ENCODE results near the gene DHRS3. TPM values are rescaled to one million over a fixed set of nuclear protein-coding genes. Genes with fewer than 3 reads are reported as not detected.

DHRS3 gene
- total RNA-seq, 1 experiment from 2014 or later: 87.0 TPM

DNA sequence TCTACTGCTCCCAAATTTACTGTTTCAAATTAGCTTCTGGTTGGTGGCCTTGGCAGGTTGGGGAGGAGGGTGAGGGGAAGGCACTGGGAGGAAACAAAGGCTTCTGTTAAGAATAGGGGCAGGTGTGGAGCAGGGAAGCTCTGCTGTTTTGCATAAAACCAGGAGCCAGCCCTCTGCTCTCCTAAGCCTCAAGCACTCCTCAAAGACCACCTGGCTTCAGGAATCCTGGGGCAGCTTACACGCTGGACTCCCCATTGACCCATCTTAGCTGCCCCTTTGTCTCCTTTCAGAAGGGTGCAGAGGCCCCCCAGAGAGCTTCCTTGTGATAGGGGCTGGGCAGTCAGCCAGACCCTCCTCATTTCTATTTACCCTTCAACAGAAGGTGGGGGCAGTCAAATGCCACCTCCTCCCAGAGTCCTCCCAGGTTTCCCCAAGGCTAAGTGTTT, 11.5 kb upstream of the DHRS3 start:
- H3K36me3 ChIP-seq (ENCODE audit: control insufficient read depth in 1 of 2, insufficient read depth in 2 of 2, low read length in 2 of 2): no peaks in the 10 kb centered on the region
- H3K27ac ChIP-seq (ENCODE audit: low read depth, low read length): no peak overlapping the region
- no peaks in the 10 kb centered on the region for H3K4me1 ChIP-seq (ENCODE audit: control insufficient read depth in 1 of 2, insufficient read depth in 2 of 2, low read length in 2 of 2)
- ATAC-seq (no peak), DNase-seq (ENCODE audit: low read depth, low spot score) (no peak)
- H2AFZ ChIP-seq (ENCODE audit: low read depth, low read length, poor library complexity, severe bottlenecking): no peak overlapping the region
- H4K20me1 ChIP-seq (ENCODE audit: insufficient read depth): no peaks in the 10 kb centered on the region
- no peak overlapping the region for H3K4me3 ChIP-seq (replicated peaks in 1 of 2; ENCODE audit: low read depth in 1 of 2, low read length in 2 of 2)
- H3K9me3 ChIP-seq (ENCODE audit: control insufficient read depth in 1 of 2, insufficient read depth in 1 of 2, low read depth in 1 of 2, low read length in 2 of 2): no peaks in the 10 kb centered on the region
- H3K4me2 ChIP-seq (ENCODE audit: low read length): no peak overlapping the region
- no TSS peak for BruUV-seq (replicated peaks)
- no peaks in the 10 kb centered on the region for H3K79me2 ChIP-seq (ENCODE audit: insufficient read depth, low read length)
- H3K27me3 ChIP-seq (ENCODE audit: insufficient read depth, low read length): no peaks in the 10 kb centered on the region
- intact Hi-C loops (cut with micrococcal nuclease): no loop called here
- RAD21 ChIA-PET (ENCODE audit: low non-redundant PET in 1 of 2, low total read pairs in 2 of 2, uncharacterized antibody in 2 of 2, unreplicated experiment in 2 of 2): no interaction called here
- TF ChIP-seq EGR1 (IDR thresholded peaks at IDR 0.05; ENCODE audit: low read depth) (no peak), SP1 (IDR thresholded peaks at IDR 0.05; ENCODE audit: low read depth) (no peak), YY1 (IDR thresholded peaks at IDR 0.05; ENCODE audit: extremely low read depth, insufficient replicate concordance, low read depth, low read length) (no peak), ZNF274 (IDR thresholded peaks at IDR 0.05; ENCODE audit: low read depth, low read length) (no peak), RAD21 (IDR thresholded peaks at IDR 0.05; ENCODE audit: low read depth) (no peak), CBX3 (IDR thresholded peaks at IDR 0.05; ENCODE audit: low read depth) (no peak), SRF (IDR thresholded peaks at IDR 0.05; ENCODE audit: low read depth) (no peak), SIN3A (IDR thresholded peaks at IDR 0.05; ENCODE audit: low read depth) (no peak), POLR2A (IDR thresholded peaks at IDR 0.05; ENCODE audit: borderline replicate concordance, extremely low read depth, insufficient read depth, insufficient read length) (no peak), CEBPB (IDR thresholded peaks at IDR 0.05; ENCODE audit: low read depth) (no peak), JUND (IDR thresholded peaks at IDR 0.05) (no peak), ELF1 (IDR thresholded peaks at IDR 0.05; ENCODE audit: borderline replicate concordance, low read depth) (no peak), FOSL1 (IDR thresholded peaks at IDR 0.05; ENCODE audit: low read depth) (no peak), EZH2 (IDR thresholded peaks at IDR 0.05) (no peak), TCF7L2 (IDR thresholded peaks at IDR 0.05; ENCODE audit: borderline replicate concordance, extremely low read depth, insufficient read depth, insufficient read length) (no peak)
- TF ChIP-seq, protein P1, sequence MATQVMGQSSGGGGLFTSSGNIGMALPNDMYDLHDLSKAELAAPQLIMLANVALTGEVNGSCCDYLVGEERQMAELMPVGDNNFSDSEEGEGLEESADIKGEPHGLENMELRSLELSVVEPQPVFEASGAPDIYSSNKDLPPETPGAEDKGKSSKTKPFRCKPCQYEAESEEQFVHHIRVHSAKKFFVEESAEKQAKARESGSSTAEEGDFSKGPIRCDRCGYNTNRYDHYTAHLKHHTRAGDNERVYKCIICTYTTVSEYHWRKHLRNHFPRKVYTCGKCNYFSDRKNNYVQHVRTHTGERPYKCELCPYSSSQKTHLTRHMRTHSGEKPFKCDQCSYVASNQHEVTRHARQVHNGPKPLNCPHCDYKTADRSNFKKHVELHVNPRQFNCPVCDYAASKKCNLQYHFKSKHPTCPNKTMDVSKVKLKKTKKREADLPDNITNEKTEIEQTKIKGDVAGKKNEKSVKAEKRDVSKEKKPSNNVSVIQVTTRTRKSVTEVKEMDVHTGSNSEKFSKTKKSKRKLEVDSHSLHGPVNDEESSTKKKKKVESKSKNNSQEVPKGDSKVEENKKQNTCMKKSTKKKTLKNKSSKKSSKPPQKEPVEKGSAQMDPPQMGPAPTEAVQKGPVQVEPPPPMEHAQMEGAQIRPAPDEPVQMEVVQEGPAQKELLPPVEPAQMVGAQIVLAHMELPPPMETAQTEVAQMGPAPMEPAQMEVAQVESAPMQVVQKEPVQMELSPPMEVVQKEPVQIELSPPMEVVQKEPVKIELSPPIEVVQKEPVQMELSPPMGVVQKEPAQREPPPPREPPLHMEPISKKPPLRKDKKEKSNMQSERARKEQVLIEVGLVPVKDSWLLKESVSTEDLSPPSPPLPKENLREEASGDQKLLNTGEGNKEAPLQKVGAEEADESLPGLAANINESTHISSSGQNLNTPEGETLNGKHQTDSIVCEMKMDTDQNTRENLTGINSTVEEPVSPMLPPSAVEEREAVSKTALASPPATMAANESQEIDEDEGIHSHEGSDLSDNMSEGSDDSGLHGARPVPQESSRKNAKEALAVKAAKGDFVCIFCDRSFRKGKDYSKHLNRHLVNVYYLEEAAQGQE (IDR thresholded peaks at IDR 0.05; ENCODE audit: low read depth): no peak
- TF ChIP-seq, protein P2, sequence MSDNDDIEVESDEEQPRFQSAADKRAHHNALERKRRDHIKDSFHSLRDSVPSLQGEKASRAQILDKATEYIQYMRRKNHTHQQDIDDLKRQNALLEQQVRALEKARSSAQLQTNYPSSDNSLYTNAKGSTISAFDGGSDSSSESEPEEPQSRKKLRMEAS (IDR thresholded peaks at IDR 0.05): no peak
- TF ChIP-seq, protein P3, sequence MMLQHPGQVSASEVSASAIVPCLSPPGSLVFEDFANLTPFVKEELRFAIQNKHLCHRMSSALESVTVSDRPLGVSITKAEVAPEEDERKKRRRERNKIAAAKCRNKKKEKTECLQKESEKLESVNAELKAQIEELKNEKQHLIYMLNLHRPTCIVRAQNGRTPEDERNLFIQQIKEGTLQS (IDR thresholded peaks at IDR 0.05): no peak
- TF ChIP-seq, protein P4, sequence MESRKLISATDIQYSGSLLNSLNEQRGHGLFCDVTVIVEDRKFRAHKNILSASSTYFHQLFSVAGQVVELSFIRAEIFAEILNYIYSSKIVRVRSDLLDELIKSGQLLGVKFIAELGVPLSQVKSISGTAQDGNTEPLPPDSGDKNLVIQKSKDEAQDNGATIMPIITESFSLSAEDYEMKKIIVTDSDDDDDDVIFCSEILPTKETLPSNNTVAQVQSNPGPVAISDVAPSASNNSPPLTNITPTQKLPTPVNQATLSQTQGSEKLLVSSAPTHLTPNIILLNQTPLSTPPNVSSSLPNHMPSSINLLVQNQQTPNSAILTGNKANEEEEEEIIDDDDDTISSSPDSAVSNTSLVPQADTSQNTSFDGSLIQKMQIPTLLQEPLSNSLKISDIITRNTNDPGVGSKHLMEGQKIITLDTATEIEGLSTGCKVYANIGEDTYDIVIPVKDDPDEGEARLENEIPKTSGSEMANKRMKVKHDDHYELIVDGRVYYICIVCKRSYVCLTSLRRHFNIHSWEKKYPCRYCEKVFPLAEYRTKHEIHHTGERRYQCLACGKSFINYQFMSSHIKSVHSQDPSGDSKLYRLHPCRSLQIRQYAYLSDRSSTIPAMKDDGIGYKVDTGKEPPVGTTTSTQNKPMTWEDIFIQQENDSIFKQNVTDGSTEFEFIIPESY (IDR thresholded peaks at IDR 0.05; ENCODE audit: extremely low read depth, insufficient replicate concordance, low read length): no peak
- CTCF ChIA-PET: interaction anchor here (0.7 to 1.0 kb wide), 2 partner anchors 10 to 29 kb away, joined by 3 read pairs; no protein-coding TSS in a partner anchor
- POLR2A ChIA-PET: no interaction called here
- H3K9me2 ChIP-seq (ENCODE audit: insufficient read depth): no peaks in the 10 kb centered on the region
- no peak overlapping the region for H3K9ac ChIP-seq (ENCODE audit: low read length)

All from HCT116 (cell line).